ENCODE results near the gene DPP10. TPM values are rescaled to one million over a fixed set of nuclear protein-coding genes. Genes with fewer than 3 reads are reported as not detected.

DPP10 gene
- total RNA-seq, 2 experiments from 2014 or later, result not detected

DNA sequence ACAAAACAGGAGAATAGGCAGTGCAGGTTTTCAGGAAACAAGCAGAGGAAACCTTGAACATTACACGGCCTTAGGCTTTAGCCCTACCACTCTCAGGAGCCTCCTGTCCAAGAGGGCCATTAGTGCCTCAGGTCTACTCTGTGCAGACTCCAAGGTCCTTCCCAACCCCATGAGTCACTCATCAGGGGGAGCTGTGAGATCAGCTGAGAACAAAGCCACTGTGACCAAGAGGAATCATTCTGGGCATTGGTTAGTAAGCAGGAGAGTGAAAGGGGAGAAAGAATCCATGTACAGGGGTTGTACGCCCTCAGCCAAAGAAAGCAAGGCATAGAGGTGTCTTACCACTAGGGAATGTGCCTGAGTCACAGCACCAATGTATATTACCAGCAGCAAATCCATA is 680.3 kb downstream of the DPP10 start:
- intact Hi-C loops (cut with DNase I, micrococcal nuclease), result no loop called here
- Mint-ChIP-seq H3K27me3 (no peaks in the 10 kb centered on the region), H3K4me1 (no peaks in the 10 kb centered on the region), H3K36me3 (ENCODE audit: low read depth) (no peaks in the 10 kb centered on the region), H3K27ac (no peak overlapping the region), H3K4me3 (no peak overlapping the region), H3K9me3 (ENCODE audit: low read depth) (no peaks in the 10 kb centered on the region)
- ATAC-seq (no peak), DNase-seq (no peak)
- POLR2A ChIA-PET, result no interaction called here
- CTCF ChIA-PET, result no interaction called here

DNA sequence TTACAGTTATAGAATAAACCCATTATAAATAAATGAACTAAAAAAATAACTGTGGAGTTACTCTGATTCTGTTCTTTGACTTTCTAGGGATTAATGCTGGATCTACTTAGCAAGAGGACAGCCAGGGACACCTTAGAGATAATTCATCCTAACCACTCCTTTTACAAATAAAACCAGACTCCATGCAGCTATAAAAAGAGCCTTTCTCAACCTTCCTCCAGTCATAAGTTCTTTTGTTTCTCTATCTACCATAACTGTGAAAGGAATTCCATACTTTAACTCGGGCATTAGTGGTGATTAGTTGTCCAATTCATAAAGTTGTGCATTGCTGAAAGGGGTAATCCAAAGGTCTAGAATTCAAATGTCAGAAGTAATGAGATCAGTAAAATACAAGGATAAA is 682.4 kb downstream of the DPP10 start:
- Mint-ChIP-seq H3K27me3 (no peaks in the 10 kb centered on the region), H3K36me3 (ENCODE audit: low read depth) (no peaks in the 10 kb centered on the region), H3K9me3 (ENCODE audit: low read depth) (no peaks in the 10 kb centered on the region), H3K27ac (no peak overlapping the region), H3K4me3 (no peak overlapping the region), H3K4me1 (no peaks in the 10 kb centered on the region)
- no peak for DNase-seq
- ChIA-PET CTCF (no interaction called here), POLR2A (no interaction called here)
- intact Hi-C loops (cut with DNase I, micrococcal nuclease), result no loop called here
- no peak for ATAC-seq

DNA sequence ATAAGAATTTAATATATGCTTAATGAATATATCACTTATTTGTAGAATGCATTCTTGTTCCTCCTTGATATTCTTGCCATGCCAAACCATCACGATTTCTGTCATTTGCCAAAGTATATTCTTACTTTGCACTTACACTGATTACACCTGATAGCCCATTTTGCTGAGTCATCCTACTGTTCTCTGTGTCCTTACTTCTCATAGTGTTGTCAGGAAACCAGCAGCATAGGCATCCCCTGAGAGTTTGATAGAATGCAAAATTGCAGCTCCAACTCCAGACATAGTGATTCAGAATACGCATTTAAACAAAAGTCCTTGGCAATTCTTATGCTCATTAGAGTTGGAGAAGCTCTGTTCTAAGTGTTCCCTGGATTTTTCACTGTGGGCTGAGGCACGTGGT is 687.1 kb downstream of the DPP10 start:
- DNase-seq (no peak), ATAC-seq (no peak)
- H3K4me3 Mint-ChIP-seq, result no peak overlapping the region
- no peaks in the 10 kb centered on the region for H3K4me1 Mint-ChIP-seq
- no peaks in the 10 kb centered on the region for H3K27me3 Mint-ChIP-seq
- ChIA-PET CTCF (no interaction called here), POLR2A (no interaction called here)
- peaks cover 7% of the 10 kb centered on the region for H3K9me3 Mint-ChIP-seq (ENCODE audit: low read depth)
- no peaks in the 10 kb centered on the region for H3K36me3 Mint-ChIP-seq (ENCODE audit: low read depth)
- no peak overlapping the region for H3K27ac Mint-ChIP-seq
- intact Hi-C loops (cut with DNase I, micrococcal nuclease), result no loop called here

DNA sequence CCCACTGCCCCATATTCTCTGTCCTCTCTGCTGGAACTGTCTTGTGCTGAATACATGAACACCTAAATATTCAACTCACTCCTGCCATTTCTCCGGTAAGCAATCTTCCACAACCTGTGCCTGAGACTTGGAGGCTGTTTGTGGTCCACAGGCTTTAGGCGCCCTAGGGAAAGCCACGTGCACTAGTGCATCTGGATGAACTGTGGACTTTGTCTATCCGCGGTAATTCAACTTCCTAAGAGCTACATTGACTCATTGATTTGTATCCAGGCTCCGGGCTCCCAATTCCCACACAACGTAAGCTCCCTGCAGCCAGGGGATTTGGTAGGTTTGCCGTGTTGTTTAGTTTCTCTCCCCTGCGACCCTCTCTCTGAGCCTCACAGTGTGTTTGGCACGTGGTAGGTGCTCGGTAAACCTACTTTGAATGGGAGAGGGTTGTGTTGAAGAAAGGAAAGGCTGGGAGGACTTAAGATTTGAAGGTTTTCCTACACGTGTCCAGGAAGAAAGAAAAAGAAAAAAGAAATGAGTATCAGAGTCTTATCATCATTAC is 718.2 kb downstream of the DPP10 start:
- ChIA-PET CTCF (no interaction called here), POLR2A (no interaction called here)
- Mint-ChIP-seq H3K36me3 (ENCODE audit: low read depth) (no peaks in the 10 kb centered on the region), H3K27me3 (peaks cover 29% of the 10 kb centered on the region), H3K4me1 (peaks cover 4% of the 10 kb centered on the region), H3K4me3 (peak overlapping the region; percentile 23), H3K9me3 (ENCODE audit: low read depth) (no peaks in the 10 kb centered on the region), H3K27ac (no peak overlapping the region)
- ATAC-seq (no peak), DNase-seq (no peak)
- intact Hi-C loops (cut with DNase I, micrococcal nuclease), result no loop called here

DNA sequence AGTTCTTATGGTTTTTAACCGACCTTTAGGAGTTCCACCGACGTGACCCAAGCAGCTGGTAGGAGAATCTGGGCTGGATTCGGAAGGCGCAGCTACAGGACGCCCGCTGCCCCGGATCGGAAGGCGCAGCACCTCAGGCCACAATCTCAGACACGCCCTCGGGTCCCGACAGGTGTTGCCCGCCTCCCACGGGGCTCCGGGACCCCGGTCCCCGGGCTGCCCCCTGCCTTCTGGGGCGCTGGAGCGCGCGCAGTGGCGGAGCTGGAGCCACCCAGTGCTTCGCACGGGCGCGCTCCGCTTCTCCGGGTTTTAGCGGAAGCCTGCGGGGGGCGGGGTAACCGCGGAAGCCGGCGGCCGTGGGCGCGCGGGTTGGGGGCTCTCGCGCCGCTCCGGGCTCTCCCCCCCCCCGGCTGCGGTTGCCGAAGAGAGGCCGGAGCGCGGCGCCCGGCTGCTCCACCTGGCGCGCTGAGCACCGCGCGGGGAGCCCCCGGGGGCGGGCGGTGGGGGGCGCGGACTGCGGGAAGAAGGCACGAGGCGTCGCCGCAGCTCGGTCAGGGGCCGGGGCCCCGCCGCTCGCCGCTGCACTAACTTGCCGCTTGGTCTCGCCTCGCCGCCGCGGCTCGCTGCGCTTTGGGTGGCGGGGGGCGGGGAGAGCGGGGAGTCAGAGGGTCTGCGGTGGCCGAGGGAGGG is 718.8 kb downstream of the DPP10 start:
- Mint-ChIP-seq H3K9me3 (ENCODE audit: low read depth) (no peaks in the 10 kb centered on the region), H3K4me1 (peaks cover 4% of the 10 kb centered on the region), H3K27me3 (peaks cover 29% of the 10 kb centered on the region), H3K27ac (no peak overlapping the region), H3K4me3 (peak overlapping the region; percentile 23), H3K36me3 (ENCODE audit: low read depth) (no peaks in the 10 kb centered on the region)
- CTCF ChIA-PET, result no interaction called here
- DNase-seq (peak; percentile 5), ATAC-seq (no peak)
- POLR2A ChIA-PET, result no interaction called here
- intact Hi-C loops (cut with DNase I, micrococcal nuclease), result no loop called here

DNA sequence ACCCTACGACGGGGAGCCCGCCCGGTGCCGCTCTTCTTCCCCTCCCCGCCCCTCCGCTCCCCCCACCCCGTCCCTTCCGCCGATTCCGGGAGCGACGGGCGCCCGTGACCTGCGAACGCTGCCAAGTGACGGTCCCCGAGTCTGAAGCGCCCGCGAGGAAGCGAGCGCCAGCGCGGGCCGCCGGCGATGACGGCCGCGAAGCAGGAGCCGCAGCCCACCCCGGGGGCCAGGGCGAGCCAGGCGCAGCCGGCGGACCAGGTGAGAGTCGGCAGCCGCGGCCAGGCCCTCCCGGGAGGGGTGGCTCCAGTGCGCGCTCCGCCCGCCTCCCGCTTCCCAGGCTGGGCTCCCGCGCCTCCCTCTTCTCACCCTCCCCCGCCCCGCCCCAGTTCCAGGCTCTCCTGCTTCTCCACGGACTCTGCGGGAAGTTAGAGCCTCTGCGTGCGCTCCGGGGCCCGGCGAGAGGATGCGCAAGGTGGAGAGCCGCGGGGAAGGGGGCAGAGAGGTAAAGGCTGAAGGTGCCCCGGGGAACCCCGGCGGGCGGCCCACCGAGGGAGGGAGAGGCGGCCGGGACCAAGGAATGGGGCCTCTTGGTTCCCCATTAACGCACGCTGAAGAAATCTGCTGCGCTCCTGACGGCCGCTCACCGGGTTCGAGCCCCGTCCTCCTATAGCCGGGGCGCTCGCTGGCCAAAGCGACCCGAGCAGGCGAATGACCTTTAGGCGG is 719.5 kb downstream of the DPP10 start:
- Mint-ChIP-seq H3K4me3 (no peak overlapping the region), H3K9me3 (ENCODE audit: low read depth) (no peaks in the 10 kb centered on the region), H3K4me1 (peaks cover 4% of the 10 kb centered on the region), H3K27ac (no peak overlapping the region), H3K27me3 (peaks cover 28% of the 10 kb centered on the region), H3K36me3 (ENCODE audit: low read depth) (no peaks in the 10 kb centered on the region)
- POLR2A ChIA-PET, result no interaction called here
- peak; percentile 4 for DNase-seq
- no peak for ATAC-seq
- intact Hi-C loops (cut with DNase I, micrococcal nuclease), result no loop called here
- CTCF ChIA-PET, result no interaction called here

DNA sequence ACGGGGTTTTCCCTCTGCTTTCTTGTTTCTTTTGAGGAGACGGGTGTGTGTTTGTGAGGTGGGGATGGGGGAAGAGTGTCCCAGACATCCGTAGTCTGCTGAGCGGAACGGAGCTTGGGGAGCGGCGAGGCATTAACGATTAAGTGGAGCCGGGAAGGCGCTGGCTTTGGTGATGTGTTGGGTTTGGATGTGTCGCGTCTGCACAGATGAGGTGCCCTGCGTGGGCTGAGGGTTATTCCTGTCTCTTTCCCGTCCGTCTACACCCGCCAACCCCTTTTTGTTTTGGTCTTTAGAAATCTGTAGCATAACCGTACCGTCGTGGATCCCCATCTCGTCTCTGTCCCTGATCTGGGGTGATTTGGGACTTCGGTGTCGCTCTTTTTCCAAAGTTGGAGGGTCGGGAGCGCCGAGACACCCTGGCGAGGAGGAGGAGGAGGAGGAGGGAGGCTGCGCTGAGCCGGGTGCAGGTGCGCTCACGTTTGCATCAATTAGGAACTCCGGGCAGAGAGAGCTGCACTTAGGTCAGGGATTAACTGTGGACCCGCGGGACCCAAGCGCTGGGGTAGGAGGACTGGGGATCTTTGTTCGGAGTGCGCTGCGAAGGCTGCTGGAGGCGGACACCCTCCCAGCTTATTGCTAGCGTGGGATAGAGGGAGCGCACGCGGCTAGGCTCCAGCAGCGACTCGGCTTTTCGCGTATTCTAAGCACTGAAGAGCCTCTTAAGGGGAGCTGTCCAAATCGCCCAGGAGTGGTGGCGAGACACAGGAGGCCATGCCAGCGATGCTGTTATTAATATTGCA is 720.3 kb downstream of the DPP10 start:
- ATAC-seq (no peak), DNase-seq (peak; percentile 4)
- CTCF ChIA-PET, result no interaction called here
- H3K27me3 Mint-ChIP-seq, result peaks cover 26% of the 10 kb centered on the region
- intact Hi-C loops (cut with DNase I, micrococcal nuclease), result no loop called here
- no peaks in the 10 kb centered on the region for H3K36me3 Mint-ChIP-seq (ENCODE audit: low read depth)
- no peak overlapping the region for H3K27ac Mint-ChIP-seq
- H3K9me3 Mint-ChIP-seq (ENCODE audit: low read depth), result no peaks in the 10 kb centered on the region
- peaks cover 4% of the 10 kb centered on the region for H3K4me1 Mint-ChIP-seq
- H3K4me3 Mint-ChIP-seq, result no peak overlapping the region
- POLR2A ChIA-PET, result no interaction called here

DNA sequence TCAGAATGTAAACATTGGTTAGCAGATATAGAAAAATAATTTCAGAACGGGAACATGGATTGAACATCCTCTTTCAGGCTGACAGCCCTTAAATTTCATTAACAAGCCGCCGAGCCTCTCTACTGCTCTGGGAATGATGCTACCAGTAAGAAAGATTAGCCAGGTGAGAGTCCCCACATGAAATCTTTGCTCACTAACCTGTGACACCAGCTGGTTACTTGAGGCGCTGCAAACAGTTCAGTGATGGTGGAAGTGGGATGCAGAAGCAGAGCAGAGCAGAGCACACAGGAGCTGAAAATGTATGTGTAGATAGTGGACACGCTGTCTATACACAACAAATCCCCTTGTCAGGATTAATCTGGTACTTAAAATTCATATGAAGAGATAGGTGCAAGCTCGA is 721.1 kb downstream of the DPP10 start:
- Mint-ChIP-seq H3K4me1 (peaks cover 4% of the 10 kb centered on the region), H3K9me3 (ENCODE audit: low read depth) (no peaks in the 10 kb centered on the region), H3K36me3 (ENCODE audit: low read depth) (no peaks in the 10 kb centered on the region), H3K27me3 (peaks cover 26% of the 10 kb centered on the region), H3K4me3 (no peak overlapping the region), H3K27ac (no peak overlapping the region)
- DNase-seq, result no peak
- ATAC-seq, result no peak
- POLR2A ChIA-PET, result no interaction called here
- intact Hi-C loops (cut with DNase I, micrococcal nuclease), result no loop called here
- CTCF ChIA-PET, result no interaction called here

DNA sequence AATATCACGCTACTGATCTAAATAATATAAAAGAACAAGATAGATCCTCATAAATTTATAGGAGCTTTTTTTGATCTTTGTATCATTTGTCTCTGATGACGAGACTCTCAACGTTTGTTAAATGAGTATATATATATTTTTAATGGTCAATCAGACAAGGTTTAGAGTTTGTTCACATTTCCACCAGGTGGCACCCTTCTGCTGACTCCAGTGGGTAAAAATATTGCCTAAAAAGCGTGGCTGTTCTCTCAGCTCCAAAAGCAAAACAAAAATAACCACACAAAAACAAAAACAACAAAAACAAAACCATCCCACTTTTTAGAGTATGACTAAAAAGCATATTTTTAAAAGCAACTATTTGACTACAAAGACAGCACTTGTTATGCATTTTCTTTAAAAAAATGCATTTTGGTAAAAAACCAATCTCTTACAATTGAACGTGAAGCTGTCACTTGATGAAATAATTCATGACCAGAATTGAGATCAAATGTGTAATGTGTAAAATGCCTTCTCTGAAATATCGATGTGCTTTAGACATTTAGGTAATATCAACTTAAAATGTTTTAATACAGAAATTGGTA is 723.2 kb downstream of the DPP10 start:
- no peak overlapping the region for H3K4me3 Mint-ChIP-seq
- no peak for ATAC-seq
- peaks cover 4% of the 10 kb centered on the region for H3K4me1 Mint-ChIP-seq
- H3K27me3 Mint-ChIP-seq, result peaks cover 19% of the 10 kb centered on the region
- ChIA-PET POLR2A (no interaction called here), CTCF (interaction anchor here (0.7 kb wide), 1 partner anchor 12 kb away, joined by 3 read pairs; no protein-coding TSS in a partner anchor)
- H3K36me3 Mint-ChIP-seq (ENCODE audit: low read depth), result no peaks in the 10 kb centered on the region
- peak; percentile 7 for DNase-seq
- intact Hi-C loops (cut with DNase I, micrococcal nuclease), result no loop called here
- no peak overlapping the region for H3K27ac Mint-ChIP-seq
- H3K9me3 Mint-ChIP-seq (ENCODE audit: low read depth), result no peaks in the 10 kb centered on the region

DNA sequence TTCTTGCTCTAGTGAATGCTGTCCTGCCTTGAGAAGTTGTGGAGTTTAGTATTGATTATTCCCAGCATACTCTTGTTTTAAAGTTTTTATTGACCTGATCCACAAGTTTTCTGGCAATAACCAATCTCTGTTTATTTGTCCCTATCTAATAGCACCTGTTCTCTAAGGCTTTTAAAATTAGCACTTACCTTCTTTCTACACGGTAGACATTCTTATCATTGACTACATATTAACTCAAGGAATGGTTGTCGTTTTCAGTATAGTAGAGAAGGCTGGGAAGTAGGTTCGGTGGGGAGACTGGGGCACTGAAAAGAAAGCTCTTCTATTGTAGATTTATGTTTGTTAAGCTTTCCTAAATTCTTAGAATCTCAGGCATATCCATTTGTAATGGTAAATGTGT is 726.0 kb downstream of the DPP10 start:
- no peaks in the 10 kb centered on the region for H3K36me3 Mint-ChIP-seq (ENCODE audit: low read depth)
- H3K27ac Mint-ChIP-seq, result no peak overlapping the region
- no peaks in the 10 kb centered on the region for H3K9me3 Mint-ChIP-seq (ENCODE audit: low read depth)
- H3K4me3 Mint-ChIP-seq, result no peak overlapping the region
- intact Hi-C loops (cut with DNase I, micrococcal nuclease), result no loop called here
- POLR2A ChIA-PET, result no interaction called here
- DNase-seq (no peak), ATAC-seq (no peak)
- no peaks in the 10 kb centered on the region for H3K4me1 Mint-ChIP-seq
- H3K27me3 Mint-ChIP-seq, result peaks cover 2% of the 10 kb centered on the region
- CTCF ChIA-PET, result no interaction called here

DNA sequence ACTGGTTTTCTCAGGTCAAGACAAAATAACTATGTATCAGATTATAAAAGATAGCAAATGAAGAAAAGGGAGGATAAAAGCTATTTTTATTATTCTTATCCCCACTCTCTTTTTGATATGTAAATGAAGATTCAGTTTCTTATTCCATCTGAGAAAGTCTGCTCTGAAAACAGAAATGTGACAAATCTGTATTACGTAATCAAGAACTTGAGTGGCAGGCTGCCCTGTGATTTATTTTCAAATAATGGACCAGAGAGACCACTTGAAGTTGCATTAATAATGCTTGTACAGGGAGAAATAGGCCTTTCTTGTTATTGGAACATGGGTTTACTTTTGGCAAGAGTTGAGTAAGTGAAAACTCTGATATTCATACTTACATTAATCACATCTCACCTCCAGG is 727.4 kb downstream of the DPP10 start:
- ChIA-PET POLR2A (no interaction called here), CTCF (no interaction called here)
- no peak overlapping the region for H3K4me3 Mint-ChIP-seq
- H3K4me1 Mint-ChIP-seq, result no peaks in the 10 kb centered on the region
- no peaks in the 10 kb centered on the region for H3K27me3 Mint-ChIP-seq
- no peak overlapping the region for H3K27ac Mint-ChIP-seq
- intact Hi-C loops (cut with DNase I, micrococcal nuclease), result no loop called here
- H3K9me3 Mint-ChIP-seq (ENCODE audit: low read depth), result no peaks in the 10 kb centered on the region
- no peak for ATAC-seq
- no peaks in the 10 kb centered on the region for H3K36me3 Mint-ChIP-seq (ENCODE audit: low read depth)
- no peak for DNase-seq
